Tibial artery (tissue), 4 donors: ENCODE data around the gene CNRIP1.

Experiments
- DNase-seq, 2 donors: peaks; one replicate each; pipeline ENCODE4 v3.0.0-alpha.2; 2019
- H3K27ac ChIP-seq, 2 donors: fragments of 200-600 bp; sonication (generic) in 1 of 2; 1 replicate in 1 of 2; 2 replicates in 1 of 2; pipeline ENCODE4 v1.5.1; 2018 to 2019; ENCODE audit warnings: mild to moderate bottlenecking in 1 of 2
- H3K27me3 ChIP-seq, 2 donors: fragments of 200-600 bp; sonication (generic) in 1 of 2; one replicate each; pipeline versions ENCODE4 v1.5.1 to v1.6.0; 2016 to 2019
- H3K36me3 ChIP-seq, 3 donors: fragments of 200-600 bp; sonication (generic) in 2 of 3; one replicate each; pipeline ENCODE4 v1.5.1; 2016 to 2019; ENCODE audit warnings: mild to moderate bottlenecking in 2 of 3
- H3K4me1 ChIP-seq, 4 donors: fragments of 200-600 bp; sonication (generic) in 2 of 4; 1 replicate in 3 of 4; 2 replicates in 1 of 4; pipeline ENCODE4 v1.5.1; 2016 to 2019
- H3K4me3 ChIP-seq, 2 donors: fragments of 200-600 bp; sonication (generic) in 1 of 2; 1 replicate in 1 of 2; 2 replicates in 1 of 2; pipeline ENCODE4 v1.5.1; 2018 to 2019; ENCODE audit warnings: mild to moderate bottlenecking in 2 of 2
- H3K9me3 ChIP-seq, 3 donors: fragments of 200-600 bp; sonication (generic) in 1 of 3; one replicate each; pipeline ENCODE4 v1.5.1; 2016 to 2019
- intact Hi-C: fragments of 100-400 bp; cut with DNase I; formaldehyde crosslinking; loops from one replicate; pipeline ENCODE4 v1.15.0; 2023; ENCODE audit warnings: low total_unique reads
- TF ChIP-seq, protein P1 (sequence below), 2 experiments: fragments of 200-600 bp in 1 of 2; fragments of 450-650 bp in 1 of 2; IDR thresholded peaks; one replicate each; pipeline ENCODE4 v1.5.1; 2017 to 2019; ENCODE audit warnings: antibody characterized with exemption in 2 of 2, mild to moderate bottlenecking in 1 of 2, moderate library complexity in 1 of 2

CNRIP1 gene, protein sequence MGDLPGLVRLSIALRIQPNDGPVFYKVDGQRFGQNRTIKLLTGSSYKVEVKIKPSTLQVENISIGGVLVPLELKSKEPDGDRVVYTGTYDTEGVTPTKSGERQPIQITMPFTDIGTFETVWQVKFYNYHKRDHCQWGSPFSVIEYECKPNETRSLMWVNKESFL

DNA sequence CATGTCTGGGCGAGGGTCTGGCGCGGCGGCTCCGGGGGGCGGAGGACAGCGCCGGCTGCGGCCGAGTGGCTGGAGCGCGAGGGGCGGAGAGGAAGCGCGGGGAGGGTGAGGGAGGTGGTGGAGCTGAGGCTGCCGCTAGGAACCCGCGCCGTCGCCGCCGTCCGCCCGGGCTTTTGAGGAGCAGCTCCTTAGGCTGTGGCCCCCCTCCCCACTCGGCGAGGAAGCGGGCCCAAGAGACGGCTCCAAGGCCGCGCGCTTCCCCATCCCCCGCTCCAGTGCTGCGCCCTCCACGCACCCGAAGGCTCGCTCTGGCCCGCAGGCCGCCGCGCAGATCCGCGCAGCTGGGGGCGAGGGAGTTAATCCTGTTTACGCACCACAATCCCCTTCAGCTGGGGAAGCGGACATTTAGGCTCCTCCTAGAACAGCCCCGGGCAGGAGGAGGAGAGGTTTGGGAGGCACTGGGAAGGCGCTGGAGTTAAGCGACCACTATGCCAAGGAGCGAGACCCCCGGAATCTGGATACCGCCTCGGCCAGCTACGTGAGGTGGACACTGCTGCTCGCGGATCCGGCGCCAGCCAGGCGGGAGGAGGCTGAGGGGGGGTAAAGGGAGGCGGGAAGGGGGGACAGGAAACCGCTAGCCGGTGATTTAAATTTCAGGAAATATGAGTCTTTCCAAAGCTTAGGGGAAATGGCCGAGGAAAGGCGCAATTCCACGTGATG, at the start of gene CNRIP1:
TSS of gene CNRIP1 (minus strand) at position 552 of the 720 bp plus-strand sequence. CDS start at position 3, 549 bp downstream.
- no peaks in the 10 kb centered on the region for H3K27me3 ChIP-seq
- H3K9me3 ChIP-seq: no peaks in the 10 kb centered on the region
- peak within 1 kb of the TSS; percentile 80 to 98 for H3K4me3 ChIP-seq
- H3K4me1 ChIP-seq: peaks cover 0 to 18% (median 9%) of the 10 kb centered on the region in 4 donors
- intact Hi-C loops: no loop called here
- TF ChIP-seq, protein P1, sequence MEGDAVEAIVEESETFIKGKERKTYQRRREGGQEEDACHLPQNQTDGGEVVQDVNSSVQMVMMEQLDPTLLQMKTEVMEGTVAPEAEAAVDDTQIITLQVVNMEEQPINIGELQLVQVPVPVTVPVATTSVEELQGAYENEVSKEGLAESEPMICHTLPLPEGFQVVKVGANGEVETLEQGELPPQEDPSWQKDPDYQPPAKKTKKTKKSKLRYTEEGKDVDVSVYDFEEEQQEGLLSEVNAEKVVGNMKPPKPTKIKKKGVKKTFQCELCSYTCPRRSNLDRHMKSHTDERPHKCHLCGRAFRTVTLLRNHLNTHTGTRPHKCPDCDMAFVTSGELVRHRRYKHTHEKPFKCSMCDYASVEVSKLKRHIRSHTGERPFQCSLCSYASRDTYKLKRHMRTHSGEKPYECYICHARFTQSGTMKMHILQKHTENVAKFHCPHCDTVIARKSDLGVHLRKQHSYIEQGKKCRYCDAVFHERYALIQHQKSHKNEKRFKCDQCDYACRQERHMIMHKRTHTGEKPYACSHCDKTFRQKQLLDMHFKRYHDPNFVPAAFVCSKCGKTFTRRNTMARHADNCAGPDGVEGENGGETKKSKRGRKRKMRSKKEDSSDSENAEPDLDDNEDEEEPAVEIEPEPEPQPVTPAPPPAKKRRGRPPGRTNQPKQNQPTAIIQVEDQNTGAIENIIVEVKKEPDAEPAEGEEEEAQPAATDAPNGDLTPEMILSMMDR (IDR thresholded peaks at IDR 0.05): no peak
- H3K27ac ChIP-seq: peak within 1 kb of the TSS; percentile 87 to 91
- DNase-seq: peak; percentile 81 to 83
- H3K36me3 ChIP-seq: peaks cover 0 to 4% (median 3%) of the 10 kb centered on the region in 3 donors

DNA sequence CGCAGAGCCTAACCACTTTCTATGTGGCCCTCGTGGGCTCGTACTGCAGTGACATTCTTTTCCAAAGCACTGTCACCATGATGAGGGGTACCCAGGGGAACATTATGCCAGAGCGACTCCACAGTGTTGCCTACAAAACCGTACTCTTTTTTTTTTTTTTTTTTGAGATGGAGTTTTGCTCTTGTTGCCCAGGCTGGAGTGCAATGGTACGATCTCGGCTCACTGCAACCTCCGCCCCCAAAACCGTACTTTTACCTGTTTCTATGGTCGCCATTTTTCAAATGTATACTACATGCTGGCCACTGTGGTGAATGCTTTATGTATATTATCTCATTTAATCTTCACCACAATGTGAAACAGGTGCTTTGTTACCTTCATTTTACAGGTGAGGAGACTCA, 49.6 kb upstream of the CNRIP1 start:
- Histone ChIP-seq H3K27ac (no peak overlapping the region), H3K36me3 (no peaks in the 10 kb centered on the region), H3K27me3 (no peaks in the 10 kb centered on the region), H3K4me1 (no peaks in the 10 kb centered on the region), H3K9me3 (no peaks in the 10 kb centered on the region), H3K4me3 (no peak overlapping the region)
- DNase-seq: no peak
- TF ChIP-seq, protein P1 (IDR thresholded peaks at IDR 0.05): no peak
- intact Hi-C loops: no loop called here

DNA sequence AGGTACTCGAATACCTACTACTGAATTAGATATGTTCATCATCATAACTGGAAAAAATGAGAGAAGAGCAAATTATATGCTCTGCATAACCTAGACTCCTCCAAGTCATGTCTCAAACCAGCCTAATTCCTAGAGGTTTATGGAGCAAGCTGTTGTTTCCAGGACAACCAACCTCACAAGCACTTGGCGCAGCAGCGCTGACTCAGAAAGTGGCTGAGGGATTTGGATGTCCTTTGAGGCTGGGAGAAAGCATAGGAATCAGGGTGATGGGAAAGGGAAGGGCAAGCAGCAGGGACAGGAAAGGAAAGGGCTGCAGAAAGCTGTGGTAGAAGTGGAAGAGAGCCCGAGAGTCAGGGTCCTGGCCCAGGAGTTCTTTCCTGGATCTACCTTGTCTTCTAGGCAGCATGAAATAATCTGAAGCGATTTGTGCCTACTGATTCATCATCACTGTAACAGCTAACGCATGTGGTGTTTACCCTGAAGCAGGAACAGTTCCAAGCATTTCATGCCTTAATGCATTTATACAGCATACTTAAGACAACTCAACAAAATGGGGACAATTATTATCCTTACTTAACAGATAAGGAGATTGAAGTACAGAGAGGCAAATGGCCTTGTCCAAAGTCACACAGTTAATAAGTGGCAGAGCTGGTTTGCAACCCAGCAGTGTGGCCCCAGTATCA, 49.0 kb upstream of the CNRIP1 start:
- Histone ChIP-seq H3K4me3 (no peak overlapping the region), H3K36me3 (no peaks in the 10 kb centered on the region), H3K27me3 (no peaks in the 10 kb centered on the region), H3K27ac (no peak overlapping the region), H3K9me3 (no peaks in the 10 kb centered on the region), H3K4me1 (no peaks in the 10 kb centered on the region)
- TF ChIP-seq, protein P1 (IDR thresholded peaks at IDR 0.05): no peak
- DNase-seq: no peak
- intact Hi-C loops: no loop called here

DNA sequence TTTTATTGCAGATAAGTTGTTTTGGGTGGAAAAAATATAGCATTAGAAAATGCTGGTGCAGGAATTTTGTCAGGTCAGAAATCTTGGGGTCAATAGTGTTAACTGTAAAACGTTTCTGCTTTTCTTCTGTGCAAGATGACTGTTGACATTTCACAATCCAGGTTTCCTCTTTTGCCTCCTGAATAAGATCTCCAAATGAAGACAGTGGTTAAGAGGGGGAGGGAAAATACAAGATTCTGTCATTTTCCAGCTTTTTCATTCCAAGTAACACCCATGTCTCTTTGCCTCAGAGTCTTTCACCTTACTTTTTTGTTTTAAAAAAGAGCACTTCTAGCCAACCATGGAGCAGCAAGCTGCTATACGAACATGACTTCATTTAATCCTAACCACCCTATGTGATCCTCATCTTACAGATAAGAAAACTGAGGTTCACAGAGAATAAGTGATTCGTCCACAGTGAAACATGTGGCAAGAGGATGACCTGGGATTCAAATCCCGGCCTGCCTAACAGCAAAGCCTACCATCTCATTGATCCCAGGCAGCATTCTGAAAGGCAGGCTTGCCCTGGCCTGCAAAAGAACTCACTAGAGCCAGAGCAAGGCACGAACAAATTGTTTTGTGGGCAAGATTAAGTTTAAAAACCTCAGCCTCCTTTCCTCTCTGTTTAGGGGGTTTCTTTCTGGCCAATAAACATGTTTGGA, 48.4 kb upstream of the CNRIP1 start:
- TF ChIP-seq, protein P1 (IDR thresholded peaks at IDR 0.05): no peak
- no peak overlapping the region for H3K27ac ChIP-seq
- no peaks in the 10 kb centered on the region for H3K36me3 ChIP-seq
- no peak overlapping the region for H3K4me3 ChIP-seq
- no peaks in the 10 kb centered on the region for H3K9me3 ChIP-seq
- H3K27me3 ChIP-seq: no peaks in the 10 kb centered on the region
- no peaks in the 10 kb centered on the region for H3K4me1 ChIP-seq
- intact Hi-C loops: no loop called here
- no peak for DNase-seq

DNA sequence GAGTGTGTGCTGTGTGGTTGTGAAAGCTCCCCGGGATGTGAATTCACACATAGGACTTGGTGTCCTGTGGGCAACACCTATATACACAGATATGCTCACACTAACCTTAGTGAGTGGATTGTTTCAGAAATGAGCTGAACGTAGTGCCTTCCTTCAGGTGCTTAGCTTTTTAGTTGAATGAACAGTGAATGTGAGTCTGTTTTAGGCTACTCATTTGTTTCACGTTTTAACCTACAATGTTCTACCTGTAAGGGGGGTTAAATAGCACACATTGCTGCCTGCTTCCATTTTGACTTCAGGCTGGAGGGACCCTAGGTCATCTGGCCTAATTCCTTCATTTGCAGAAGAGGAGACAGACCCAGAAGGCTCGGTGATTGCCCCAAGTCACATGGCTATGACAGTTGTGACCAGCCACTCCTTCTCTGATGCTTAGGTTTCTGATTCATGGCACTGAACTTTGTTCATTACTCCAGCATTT, 46.4 kb upstream of the CNRIP1 start:
- Histone ChIP-seq H3K9me3 (no peaks in the 10 kb centered on the region), H3K36me3 (no peaks in the 10 kb centered on the region), H3K4me3 (peak overlapping the region; percentile 30 to 31), H3K4me1 (no peaks in the 10 kb centered on the region), H3K27ac (no peak overlapping the region), H3K27me3 (no peaks in the 10 kb centered on the region)
- intact Hi-C loops: no loop called here
- TF ChIP-seq, protein P1 (IDR thresholded peaks at IDR 0.05): no peak
- no peak for DNase-seq
